GM12892 (cell line): Measurements from ENCODE around the gene DNAJB6.
"Not testable (repeated sequence)": the region's sequence is repeated elsewhere in the genome, so short reads cannot be mapped to it uniquely, and the experiment has no call there.

Experiments used
- DNase-seq: peaks from one replicate; pipeline ENCODE4 v3.0.0; 2011; ENCODE audit not compliant: insufficient read length
- FAIRE-seq: peaks from 2 replicates; lab custom pipeline; 2011; peaks lifted over from hg19 to GRCh38; lab: Jason Lieb, UNC
- POLR2A ChIP-seq: IDR thresholded peaks from 2 replicates; pipeline ENCODE4 v1.6.1; 2011; ENCODE audit warnings: low read depth, low read length, control low read depth
- POLR2AphosphoS5 ChIP-seq: IDR thresholded peaks from 2 replicates; pipeline ENCODE4 v1.6.1; 2011; ENCODE audit warnings: low read depth, low read length, control low read depth
- TAF1 ChIP-seq: IDR thresholded peaks from 2 replicates; pipeline ENCODE4 v1.6.1; 2011; ENCODE audit warnings: low read depth, mild to moderate bottlenecking, control low read depth, low read length, borderline replicate concordance

Gene DNAJB6

GRCh38 chr7:157446322-157446721 is 109.5 kb downstream of the DNAJB6 start:
- DNase-seq: no peak
- no peak for TF ChIP-seq POLR2A
- no peak for TF ChIP-seq TAF1
- TF ChIP-seq POLR2AphosphoS5: no peak

GRCh38 chr7:157454003-157454402 is 117.2 kb downstream of the DNAJB6 start:
- not testable (repeated sequence) for DNase-seq, FAIRE-seq

More at GRCh38 chr7:157446322-157446721, 109.5 kb downstream of the DNAJB6 start:
- FAIRE-seq: no peak

GRCh38 chr7:157457355-157458253 is 120.8 kb downstream of the DNAJB6 start:
- no peak for FAIRE-seq
- DNase-seq: no peak
- TF ChIP-seq TAF1: no peak
- no peak for TF ChIP-seq POLR2A
- no peak for TF ChIP-seq POLR2AphosphoS5

GRCh38 chr7:157458254-157458633 is 121.4 kb downstream of the DNAJB6 start:
- no peak for DNase-seq
- no peak for FAIRE-seq
- TF ChIP-seq POLR2AphosphoS5: no peak
- TF ChIP-seq TAF1: no peak
- TF ChIP-seq POLR2A: no peak

GRCh38 chr7:157459966-157460365 is 123.2 kb downstream of the DNAJB6 start:
- FAIRE-seq: no peak
- TF ChIP-seq POLR2AphosphoS5 (no peak), POLR2A (no peak), TAF1 (no peak)

GRCh38 chr7:157460721-157461120 is 123.9 kb downstream of the DNAJB6 start:
- no peak for TF ChIP-seq POLR2AphosphoS5
- TF ChIP-seq TAF1: no peak
- TF ChIP-seq POLR2A: no peak
- FAIRE-seq: no peak
- DNase-seq: no peak

More at GRCh38 chr7:157459966-157460365, 123.2 kb downstream of the DNAJB6 start:
- no peak for DNase-seq

- DNase-seq: no peak
These were observed 125.0 kb downstream of the DNAJB6 start for GRCh38 chr7:157461573-157462418.

GRCh38 chr7:157462419-157462771 is 125.6 kb downstream of the DNAJB6 start:
- DNase-seq: no peak
- no peak for FAIRE-seq
- no peak for TF ChIP-seq TAF1
- TF ChIP-seq POLR2AphosphoS5: no peak
- TF ChIP-seq POLR2A: no peak

More at GRCh38 chr7:157461573-157462418, 125.0 kb downstream of the DNAJB6 start:
- no peak for TF ChIP-seq POLR2AphosphoS5
- TF ChIP-seq TAF1: no peak
- FAIRE-seq: no peak

- DNase-seq: no peak
- TF ChIP-seq TAF1 (no peak), POLR2A (no peak), POLR2AphosphoS5 (no peak)
- FAIRE-seq: no peak
These were observed 126.0 kb downstream of the DNAJB6 start for GRCh38 chr7:157462840-157463239.

- FAIRE-seq (no peak), DNase-seq (no peak)
- no peak for TF ChIP-seq POLR2A
- TF ChIP-seq TAF1: no peak
These were observed 126.4 kb downstream of the DNAJB6 start for GRCh38 chr7:157463245-157463644.

GRCh38 chr7:157464111-157464970 is 127.5 kb downstream of the DNAJB6 start:
- DNase-seq (no peak), FAIRE-seq (no peak)
- TF ChIP-seq POLR2AphosphoS5: no peak
- TF ChIP-seq POLR2A: no peak
- no peak for TF ChIP-seq TAF1
